Activated CD8-positive, alpha-beta T cell treated with anti-CD3 and anti-CD28 coated beads, Interleukin-2, amount 10 ng/mL, durations not matched to agents 7 days and 5 days (primary cell): ENCODE measurements around the gene SMIM21. TPM values are rescaled to one million over a fixed set of nuclear protein-coding genes. Genes with fewer than 3 reads are reported as not detected.

ENCODE experiments used
- ATAC-seq: fragments of 150-1000 bp; cut with Tn5 transposase; one replicate; pipeline ENCODE4 v1.10.0; 2021; ENCODE audit warnings: moderate library complexity
- CTCF ChIA-PET: fragments of 350-600 bp; sonication (Branson Sonifier 250); formaldehyde crosslinking; loops from one replicate; lab custom pipeline; 2021; ENCODE audit warnings: antibody characterized with exemption; lab: Charles Lee
- POLR2A ChIA-PET: fragments of 350-600 bp; sonication (Branson Sonifier 250); formaldehyde crosslinking; loops from one replicate; lab custom pipeline; 2021; ENCODE audit warnings: antibody characterized with exemption; lab: Charles Lee
- DNase-seq: peaks from one replicate; pipeline ENCODE4 v3.0.0-alpha.2; 2020
- H3K27ac Mint-ChIP-seq: one replicate; pipeline ENCODE4 v1.8.0; 2021; ENCODE audit warnings: mild to moderate bottlenecking, mixed read lengths
- H3K27me3 Mint-ChIP-seq: one replicate; pipeline ENCODE4 v1.8.0; 2021; ENCODE audit warnings: low read depth, mixed read lengths
- H3K36me3 Mint-ChIP-seq: one replicate; pipeline ENCODE4 v1.8.0; 2021; ENCODE audit warnings: low read depth, mixed read lengths
- H3K4me1 Mint-ChIP-seq: one replicate; pipeline ENCODE4 v1.8.0; 2021; ENCODE audit warnings: low read depth, mixed read lengths
- H3K4me3 Mint-ChIP-seq: one replicate; pipeline ENCODE4 v1.8.0; 2021; ENCODE audit warnings: mild to moderate bottlenecking, mixed read lengths
- H3K9me3 Mint-ChIP-seq: one replicate; pipeline ENCODE4 v1.8.0; 2022; ENCODE audit warnings: mixed read lengths; ENCODE audit not compliant: insufficient read depth
- total RNA-seq, 2 experiments: library from RNA; stranded (reverse); gene quantifications; one replicate each; pipeline ENCODE4 v1.2.3, GENCODE V29; 2021

Gene SMIM21
- total RNA-seq, 2 experiments from 2014 or later = not detected

GRCh38 chr18:75418293-75419005, 9.1 kb downstream of the SMIM21 start:
- Mint-ChIP-seq H3K27ac (no peak overlapping the region), H3K4me1 (peaks cover 2% of the 10 kb centered on the region), H3K4me3 (no peak overlapping the region), H3K36me3 (no peaks in the 10 kb centered on the region), H3K27me3 (peaks cover 12% of the 10 kb centered on the region), H3K9me3 (no peaks in the 10 kb centered on the region)
- ChIA-PET POLR2A (no interaction called here), CTCF (no interaction called here)
- no peak for DNase-seq
- ATAC-seq = no peak

DNA sequence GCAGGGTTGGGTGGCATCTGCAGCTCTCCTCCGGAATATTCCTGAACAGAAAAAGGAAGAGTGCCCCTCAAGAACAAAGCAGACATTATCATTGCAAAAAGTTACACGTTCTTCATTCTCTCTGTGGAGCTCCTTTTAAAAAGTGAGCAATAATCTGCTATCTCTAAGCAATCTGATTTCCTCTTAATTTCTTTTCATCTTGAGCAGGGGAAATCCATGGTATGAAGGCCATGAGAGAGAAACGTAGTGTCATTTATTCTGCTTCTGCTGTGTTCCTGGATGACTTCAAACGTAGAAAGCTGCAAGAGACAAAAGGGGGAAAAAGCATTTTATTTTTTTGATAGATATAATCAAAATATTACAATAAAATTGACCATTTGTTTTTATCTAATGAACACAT, 16.9 kb downstream of the SMIM21 start:
- Mint-ChIP-seq H3K27me3 (peaks cover 15% of the 10 kb centered on the region), H3K9me3 (no peaks in the 10 kb centered on the region), H3K4me3 (no peak overlapping the region), H3K4me1 (peaks cover 7% of the 10 kb centered on the region), H3K27ac (no peak overlapping the region), H3K36me3 (no peaks in the 10 kb centered on the region)
- DNase-seq = no peak
- ChIA-PET POLR2A (no interaction called here), CTCF (no interaction called here)
- no peak for ATAC-seq

DNA sequence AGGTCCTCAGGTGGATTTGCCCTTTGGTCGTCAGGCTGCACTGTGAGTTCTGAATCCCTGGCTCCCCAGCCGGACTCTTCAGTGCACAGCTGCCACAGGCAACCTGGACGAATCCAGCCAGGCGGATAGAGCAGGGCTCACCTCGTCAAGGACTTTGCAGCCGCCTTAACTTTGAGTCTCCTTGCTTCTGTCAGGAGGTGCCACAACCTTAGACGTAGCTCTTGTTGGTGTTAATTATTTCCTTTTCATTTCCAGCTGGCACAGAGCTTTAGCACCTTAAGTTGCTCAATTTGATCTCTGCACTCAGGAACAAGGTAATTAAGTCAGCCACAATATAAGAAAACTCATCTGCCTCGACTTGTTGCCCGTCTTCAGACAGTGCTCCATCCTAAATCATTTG, 17.7 kb downstream of the SMIM21 start:
- H3K27ac Mint-ChIP-seq = no peak overlapping the region
- ChIA-PET CTCF (no interaction called here), POLR2A (no interaction called here)
- DNase-seq (no peak), ATAC-seq (no peak)
- H3K9me3 Mint-ChIP-seq = no peaks in the 10 kb centered on the region
- H3K27me3 Mint-ChIP-seq = peaks cover 13% of the 10 kb centered on the region
- no peaks in the 10 kb centered on the region for H3K36me3 Mint-ChIP-seq
- peaks cover 7% of the 10 kb centered on the region for H3K4me1 Mint-ChIP-seq
- H3K4me3 Mint-ChIP-seq = no peak overlapping the region

- ChIA-PET CTCF (no interaction called here), POLR2A (no interaction called here)
- Mint-ChIP-seq H3K27ac (no peak overlapping the region), H3K27me3 (peaks cover 19% of the 10 kb centered on the region), H3K36me3 (no peaks in the 10 kb centered on the region), H3K9me3 (no peaks in the 10 kb centered on the region), H3K4me1 (peaks cover 7% of the 10 kb centered on the region), H3K4me3 (no peak overlapping the region)
- DNase-seq (peak; percentile 24), ATAC-seq (peak; percentile 42)
Measured at GRCh38 chr18:75408554-75409506, 18.7 kb downstream of the SMIM21 start.

- ATAC-seq = no peak
- Mint-ChIP-seq H3K9me3 (no peaks in the 10 kb centered on the region), H3K4me3 (no peak overlapping the region), H3K4me1 (peaks cover 7% of the 10 kb centered on the region), H3K27me3 (peaks cover 17% of the 10 kb centered on the region), H3K36me3 (no peaks in the 10 kb centered on the region), H3K27ac (no peak overlapping the region)
- POLR2A ChIA-PET = no interaction called here
- DNase-seq = no peak
- CTCF ChIA-PET = no interaction called here
Measured at GRCh38 chr18:75407468-75408437, 19.8 kb downstream of the SMIM21 start.

GRCh38 chr18:75406491-75407445, 20.7 kb downstream of the SMIM21 start:
- no peaks in the 10 kb centered on the region for H3K36me3 Mint-ChIP-seq
- no peak overlapping the region for H3K4me3 Mint-ChIP-seq
- ChIA-PET CTCF (no interaction called here), POLR2A (no interaction called here)
- DNase-seq = no peak
- H3K9me3 Mint-ChIP-seq = no peaks in the 10 kb centered on the region
- ATAC-seq = no peak
- H3K27ac Mint-ChIP-seq = no peak overlapping the region
- H3K4me1 Mint-ChIP-seq = peaks cover 7% of the 10 kb centered on the region
- H3K27me3 Mint-ChIP-seq = peaks cover 21% of the 10 kb centered on the region

DNA sequence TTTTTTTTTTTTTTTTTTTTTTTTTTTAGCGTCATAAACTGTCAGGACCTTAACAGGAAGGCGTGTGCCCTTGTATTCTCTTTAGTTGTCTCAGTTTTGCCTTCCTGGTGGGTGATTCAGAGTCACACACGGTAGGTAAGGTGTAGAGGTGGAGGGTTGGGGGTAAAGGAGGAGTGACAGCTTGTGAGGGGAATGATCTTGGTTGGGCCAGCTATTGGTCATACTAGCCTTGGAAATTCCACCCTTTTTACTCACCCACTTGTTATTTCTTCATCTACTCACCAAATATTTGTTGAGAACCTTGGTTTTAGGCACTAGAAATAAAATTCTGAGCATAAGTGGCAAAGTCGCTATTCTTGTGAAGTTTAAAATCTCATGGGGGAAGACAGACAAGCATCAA, 22.2 kb downstream of the SMIM21 start:
- Mint-ChIP-seq H3K9me3 (no peaks in the 10 kb centered on the region), H3K27ac (no peak overlapping the region), H3K27me3 (peaks cover 21% of the 10 kb centered on the region), H3K4me3 (no peak overlapping the region), H3K36me3 (no peaks in the 10 kb centered on the region), H3K4me1 (peaks cover 7% of the 10 kb centered on the region)
- ATAC-seq (no peak), DNase-seq (no peak)
- ChIA-PET POLR2A (no interaction called here), CTCF (no interaction called here)

- CTCF ChIA-PET = no interaction called here
- no peaks in the 10 kb centered on the region for H3K36me3 Mint-ChIP-seq
- no peaks in the 10 kb centered on the region for H3K4me1 Mint-ChIP-seq
- DNase-seq = no peak
- ATAC-seq = no peak
- POLR2A ChIA-PET = no interaction called here
- H3K27me3 Mint-ChIP-seq = peaks cover 26% of the 10 kb centered on the region
- no peak overlapping the region for H3K27ac Mint-ChIP-seq
- H3K9me3 Mint-ChIP-seq = no peaks in the 10 kb centered on the region
- H3K4me3 Mint-ChIP-seq = no peak overlapping the region
Measured at GRCh38 chr18:75400366-75400765, 27.1 kb downstream of the SMIM21 start.

DNA sequence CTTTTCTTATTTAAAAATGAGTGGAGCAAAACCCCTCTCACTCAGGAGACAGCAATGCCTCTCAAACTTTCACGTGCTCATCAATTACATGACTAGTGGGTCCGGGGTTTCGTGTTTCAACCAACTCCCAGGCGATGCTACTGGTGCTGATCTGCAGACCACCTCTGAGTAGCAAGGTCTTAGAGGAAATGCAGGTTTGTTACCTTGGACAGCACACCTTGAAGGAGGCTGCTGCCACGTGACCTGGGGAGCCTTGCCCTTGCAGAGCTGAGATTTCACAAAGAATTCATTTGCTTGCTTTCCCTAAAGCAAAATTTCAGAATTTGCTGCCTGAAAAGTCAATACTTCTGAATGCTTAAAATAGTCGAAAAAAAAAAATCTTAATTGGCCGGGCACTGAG, 32.4 kb downstream of the SMIM21 start:
- no peak for ATAC-seq
- H3K36me3 Mint-ChIP-seq = no peaks in the 10 kb centered on the region
- ChIA-PET CTCF (no interaction called here), POLR2A (no interaction called here)
- H3K27ac Mint-ChIP-seq = no peak overlapping the region
- no peaks in the 10 kb centered on the region for H3K9me3 Mint-ChIP-seq
- no peaks in the 10 kb centered on the region for H3K4me1 Mint-ChIP-seq
- H3K27me3 Mint-ChIP-seq = peaks cover 11% of the 10 kb centered on the region
- no peak overlapping the region for H3K4me3 Mint-ChIP-seq
- no peak for DNase-seq

- no peak for DNase-seq
- ChIA-PET CTCF (no interaction called here), POLR2A (no interaction called here)
- Mint-ChIP-seq H3K9me3 (no peaks in the 10 kb centered on the region), H3K4me1 (no peaks in the 10 kb centered on the region), H3K36me3 (no peaks in the 10 kb centered on the region), H3K27ac (no peak overlapping the region), H3K4me3 (no peak overlapping the region), H3K27me3 (peaks cover 11% of the 10 kb centered on the region)
- no peak for ATAC-seq
Measured at GRCh38 chr18:75393721-75394120, 33.8 kb downstream of the SMIM21 start.

GRCh38 chr18:75392226-75392578, 35.3 kb downstream of the SMIM21 start:
- no peaks in the 10 kb centered on the region for H3K4me1 Mint-ChIP-seq
- ChIA-PET CTCF (no interaction called here), POLR2A (no interaction called here)
- H3K36me3 Mint-ChIP-seq = no peaks in the 10 kb centered on the region
- H3K27ac Mint-ChIP-seq = no peak overlapping the region
- H3K9me3 Mint-ChIP-seq = no peaks in the 10 kb centered on the region
- ATAC-seq (no peak), DNase-seq (no peak)
- peaks cover 11% of the 10 kb centered on the region for H3K27me3 Mint-ChIP-seq
- H3K4me3 Mint-ChIP-seq = no peak overlapping the region
